Breast epithelium (tissue), 4 donors: ENCODE measurements around the gene ELMO3. TPM values are rescaled to one million over a fixed set of nuclear protein-coding genes. Genes with fewer than 3 reads are reported as not detected.

Source experiments
- DNase-seq, 2 donors: peaks; one replicate each; pipeline ENCODE4 v3.0.0-alpha.2; 2019; ENCODE audit warnings: low spot score in 2 of 2
- H3K27ac ChIP-seq, 2 donors: fragments of 200-600 bp; sonication (generic) in 1 of 2; one replicate each; pipeline ENCODE4 v1.5.1; 2016 to 2019; ENCODE audit warnings: mild to moderate bottlenecking in 1 of 2
- H3K27me3 ChIP-seq, 2 donors: fragments of 200-600 bp; sonication (generic) in 1 of 2; one replicate each; pipeline versions ENCODE4 v1.5.1 to v1.6.0; 2017 to 2019; ENCODE audit warnings: control low read depth in 1 of 2, mild to moderate bottlenecking in 1 of 2
- H3K36me3 ChIP-seq: fragments of 200-600 bp; one replicate; pipeline ENCODE4 v1.5.1; 2019
- H3K4me1 ChIP-seq, 2 donors: fragments of 200-600 bp; sonication (generic); one replicate each; pipeline ENCODE4 v1.5.1; 2016 to 2019; ENCODE audit warnings: control low read depth in 1 of 2
- H3K4me3 ChIP-seq, 3 donors: fragments of 200-600 bp; sonication (generic); 1 replicate in 2 of 3; 2 replicates in 1 of 3; pipeline ENCODE4 v1.5.1; 2016 to 2019; ENCODE audit warnings: mild to moderate bottlenecking in 3 of 3, moderate library complexity in 2 of 3
- H3K9me3 ChIP-seq, 2 donors: fragments of 200-600 bp; sonication (generic) in 1 of 2; one replicate each; pipeline ENCODE4 v1.5.1; 2016 to 2019; ENCODE audit warnings: control low read depth in 1 of 2
- CTCF ChIP-seq, 3 donors: fragments of 450-650 bp; IDR thresholded peaks; one replicate each; pipeline ENCODE4 v1.5.1; 2016 to 2017; ENCODE audit warnings: antibody characterized with exemption in 3 of 3, mild to moderate bottlenecking in 3 of 3, moderate library complexity in 3 of 3
- POLR2A ChIP-seq: fragments of 450-650 bp; IDR thresholded peaks from one replicate; pipeline ENCODE4 v1.6.1; 2016; ENCODE audit warnings: antibody characterized with exemption, mild to moderate bottlenecking, moderate library complexity
- POLR2AphosphoS5 ChIP-seq, 3 donors: sonication (generic); formaldehyde crosslinking; IDR thresholded peaks; one replicate each; pipeline ENCODE4 v1.6.1; 2017; ENCODE audit warnings: antibody characterized with exemption in 3 of 3
- intact Hi-C: fragments of 100-400 bp; cut with DNase I; formaldehyde crosslinking; loops from one replicate; pipeline ENCODE4 v1.15.1; 2023; ENCODE audit warnings: low total_unique reads
- total RNA-seq, 3 donors: library from RNA; depleted of rRNA; stranded (reverse); fragments of >200 nt; gene quantifications; one replicate each; pipeline ENCODE4 v1.1.0, GENCODE V29; 2016

Gene ELMO3
- total RNA-seq, 3 donors from 2014 or later: 1.1 to 35.0 (median 19.7) TPM

- Histone ChIP-seq H3K9me3 (no peaks in the 10 kb centered on the region), H3K27ac (no peak overlapping the region), H3K4me1 (peaks cover 9 to 26% of the 10 kb centered on the region in 2 donors), H3K4me3 (no peak overlapping the region), H3K27me3 (no peaks in the 10 kb centered on the region), H3K36me3 (no peaks in the 10 kb centered on the region)
- intact Hi-C loops: no loop called here
- no peak for DNase-seq
- no peak for TF ChIP-seq POLR2A
- TF ChIP-seq CTCF (IDR thresholded peaks at IDR 0.05): no peak
- TF ChIP-seq POLR2AphosphoS5 (IDR thresholded peaks at IDR 0.05): no peak
Observed at GRCh38 chr16:67238278-67238575, 39.3 kb downstream of the ELMO3 start.

GRCh38 chr16:67238806-67239470, 40.0 kb downstream of the ELMO3 start:
- DNase-seq: no peak
- H3K9me3 ChIP-seq: no peaks in the 10 kb centered on the region
- intact Hi-C loops: no loop called here
- no peak overlapping the region for H3K4me3 ChIP-seq
- TF ChIP-seq CTCF (IDR thresholded peaks at IDR 0.05): no peak
- no peak for TF ChIP-seq POLR2AphosphoS5 (IDR thresholded peaks at IDR 0.05)
- TF ChIP-seq POLR2A: no peak
- no peaks in the 10 kb centered on the region for H3K27me3 ChIP-seq
- peaks cover 9 to 26% of the 10 kb centered on the region in 2 donors for H3K4me1 ChIP-seq
- no peaks in the 10 kb centered on the region for H3K36me3 ChIP-seq
- no peak overlapping the region for H3K27ac ChIP-seq

GRCh38 chr16:67240506-67240905, 41.6 kb downstream of the ELMO3 start:
- no peaks in the 10 kb centered on the region for H3K27me3 ChIP-seq
- peaks cover 16 to 37% of the 10 kb centered on the region in 2 donors for H3K4me1 ChIP-seq
- H3K4me3 ChIP-seq: no peak overlapping the region
- no peak for TF ChIP-seq POLR2AphosphoS5 (IDR thresholded peaks at IDR 0.05)
- TF ChIP-seq POLR2A: no peak
- TF ChIP-seq CTCF (IDR thresholded peaks at IDR 0.05): no peak
- intact Hi-C loops: no loop called here
- H3K9me3 ChIP-seq: no peaks in the 10 kb centered on the region
- no peaks in the 10 kb centered on the region for H3K36me3 ChIP-seq
- no peak for DNase-seq
- H3K27ac ChIP-seq: peak overlapping the region; percentile 76 to 93

- Histone ChIP-seq H3K27ac (peak overlapping the region; percentile 76 to 93), H3K4me3 (no peak overlapping the region), H3K4me1 (peaks cover 16 to 37% of the 10 kb centered on the region in 2 donors), H3K9me3 (no peaks in the 10 kb centered on the region), H3K27me3 (no peaks in the 10 kb centered on the region), H3K36me3 (no peaks in the 10 kb centered on the region)
- intact Hi-C loops: no loop called here
- TF ChIP-seq POLR2AphosphoS5 (IDR thresholded peaks at IDR 0.05) (peak in 2 of 3 donors; percentile 24 to 50), POLR2A (no peak), CTCF (IDR thresholded peaks at IDR 0.05) (no peak)
- peak; percentile 87 for DNase-seq
Observed at GRCh38 chr16:67241008-67241900, 42.3 kb downstream of the ELMO3 start.

GRCh38 chr16:67242138-67242730, 43.3 kb downstream of the ELMO3 start:
- H3K4me3 ChIP-seq: no peak overlapping the region
- no peak for DNase-seq
- no peaks in the 10 kb centered on the region for H3K36me3 ChIP-seq
- H3K27ac ChIP-seq: peak overlapping the region; percentile 76 to 93
- no peaks in the 10 kb centered on the region for H3K9me3 ChIP-seq
- intact Hi-C loops: no loop called here
- no peaks in the 10 kb centered on the region for H3K27me3 ChIP-seq
- H3K4me1 ChIP-seq: peaks cover 16 to 37% of the 10 kb centered on the region in 2 donors
- TF ChIP-seq POLR2AphosphoS5 (IDR thresholded peaks at IDR 0.05): no peak
